GM18520 (cell line): ENCODE measurements around the gene GARIN5A.

Source experiments
- ATAC-seq: cut with Tn5 transposase; IDR thresholded peaks from one replicate; pipeline ENCODE4 v1.9.1; 2021; ENCODE audit not compliant: unreplicated experiment

GARIN5A gene

DNA sequence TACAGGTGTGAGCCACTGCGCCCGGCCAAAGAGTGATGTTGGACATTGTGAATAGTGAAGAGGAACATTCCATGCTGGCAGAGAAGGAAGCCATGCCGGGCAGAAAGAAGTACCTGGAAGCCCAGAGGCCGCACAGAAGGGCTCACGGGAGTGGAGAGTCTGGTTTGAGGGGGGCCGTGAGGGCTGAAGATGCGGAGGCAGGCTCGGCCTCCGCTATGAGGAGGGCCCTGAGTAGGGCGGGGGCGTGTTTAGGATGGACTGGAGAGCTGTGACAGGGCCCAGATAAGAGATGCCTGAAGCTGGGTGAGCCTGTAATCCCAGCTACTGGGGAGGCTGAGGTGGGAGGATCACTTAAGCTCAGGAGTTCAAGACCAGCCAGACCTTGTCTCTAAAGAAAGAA, 32.7 kb upstream of the GARIN5A start:
- no peak for ATAC-seq

DNA sequence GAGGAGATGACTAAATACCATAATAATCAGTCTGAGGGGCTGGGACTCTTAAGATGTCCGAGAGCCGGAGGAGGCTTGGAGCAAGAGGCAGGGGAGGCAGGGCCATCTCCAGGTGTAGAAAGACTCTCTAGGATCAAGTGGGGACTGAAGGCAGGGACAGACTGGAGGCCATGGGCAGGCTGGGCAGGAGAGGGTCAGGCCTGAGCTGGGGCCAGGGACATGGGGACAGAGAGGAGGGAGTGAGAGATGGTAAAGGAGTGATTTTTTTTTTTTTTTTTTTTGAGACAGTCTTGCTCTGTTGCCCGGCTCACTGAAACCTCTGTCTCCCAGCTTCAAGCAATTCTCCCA, 32.2 kb upstream of the GARIN5A start:
- ATAC-seq, result no peak

DNA sequence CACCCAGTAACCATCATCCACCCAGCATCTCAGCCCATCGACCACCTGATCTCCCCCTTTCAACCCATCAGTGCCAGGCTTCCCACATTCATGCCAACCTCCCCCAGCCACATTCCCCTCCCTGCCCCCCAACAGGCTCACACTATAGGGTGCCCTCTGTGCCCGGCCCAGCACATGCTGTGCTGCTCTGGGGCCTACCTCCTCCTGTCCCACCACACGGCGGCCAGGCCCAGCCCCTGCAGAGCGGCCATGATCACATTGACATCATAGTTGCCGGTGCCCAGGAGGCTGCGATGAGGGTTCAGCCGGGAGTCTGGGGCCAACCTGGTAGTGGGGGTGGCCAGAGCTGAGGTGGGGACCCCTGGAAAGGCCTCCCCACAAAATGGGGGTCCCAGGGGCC, 30.7 kb upstream of the GARIN5A start:
- ATAC-seq, result no peak

- no peak for ATAC-seq
Measured at GRCh38 chr19:50506700-50507099, 30.1 kb upstream of the GARIN5A start.

DNA sequence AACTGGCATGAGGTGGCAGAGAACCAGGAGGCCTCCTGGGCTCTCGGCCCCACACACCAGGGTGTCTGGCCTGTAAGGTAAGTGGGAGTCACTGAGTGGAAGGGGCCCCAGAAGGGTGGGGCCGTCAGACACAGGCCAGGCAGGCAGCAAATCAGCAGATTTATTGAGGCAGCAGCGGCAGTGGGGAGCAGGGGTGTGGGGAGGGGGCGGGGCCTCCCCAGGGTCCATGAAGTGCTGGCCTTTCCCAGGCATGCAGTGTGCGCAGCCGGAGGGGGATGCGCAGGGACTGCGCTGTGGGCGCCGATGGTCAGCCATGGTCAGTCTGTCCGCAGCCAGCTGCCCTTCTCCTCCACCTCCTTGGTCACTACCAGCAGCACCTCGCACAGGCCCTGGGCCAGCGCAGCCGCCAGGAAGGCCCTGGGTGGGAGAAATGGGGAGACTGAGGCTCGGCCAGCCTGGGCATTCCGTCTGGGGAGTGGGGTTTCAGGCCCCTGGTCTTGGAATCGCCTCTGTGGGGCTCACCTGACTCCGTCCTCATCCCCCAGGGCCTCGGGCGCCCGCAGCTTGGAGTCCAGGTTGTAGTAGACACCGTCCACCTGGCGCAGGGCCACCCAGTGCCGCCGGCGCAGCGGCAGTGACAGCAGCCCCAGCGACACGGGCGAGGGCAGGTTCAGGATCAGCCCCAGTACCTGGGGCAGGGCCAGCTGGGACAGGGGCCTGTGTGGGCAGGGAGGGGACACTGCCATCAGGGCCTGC, 29.4 kb upstream of the GARIN5A start:
- no peak for ATAC-seq

DNA sequence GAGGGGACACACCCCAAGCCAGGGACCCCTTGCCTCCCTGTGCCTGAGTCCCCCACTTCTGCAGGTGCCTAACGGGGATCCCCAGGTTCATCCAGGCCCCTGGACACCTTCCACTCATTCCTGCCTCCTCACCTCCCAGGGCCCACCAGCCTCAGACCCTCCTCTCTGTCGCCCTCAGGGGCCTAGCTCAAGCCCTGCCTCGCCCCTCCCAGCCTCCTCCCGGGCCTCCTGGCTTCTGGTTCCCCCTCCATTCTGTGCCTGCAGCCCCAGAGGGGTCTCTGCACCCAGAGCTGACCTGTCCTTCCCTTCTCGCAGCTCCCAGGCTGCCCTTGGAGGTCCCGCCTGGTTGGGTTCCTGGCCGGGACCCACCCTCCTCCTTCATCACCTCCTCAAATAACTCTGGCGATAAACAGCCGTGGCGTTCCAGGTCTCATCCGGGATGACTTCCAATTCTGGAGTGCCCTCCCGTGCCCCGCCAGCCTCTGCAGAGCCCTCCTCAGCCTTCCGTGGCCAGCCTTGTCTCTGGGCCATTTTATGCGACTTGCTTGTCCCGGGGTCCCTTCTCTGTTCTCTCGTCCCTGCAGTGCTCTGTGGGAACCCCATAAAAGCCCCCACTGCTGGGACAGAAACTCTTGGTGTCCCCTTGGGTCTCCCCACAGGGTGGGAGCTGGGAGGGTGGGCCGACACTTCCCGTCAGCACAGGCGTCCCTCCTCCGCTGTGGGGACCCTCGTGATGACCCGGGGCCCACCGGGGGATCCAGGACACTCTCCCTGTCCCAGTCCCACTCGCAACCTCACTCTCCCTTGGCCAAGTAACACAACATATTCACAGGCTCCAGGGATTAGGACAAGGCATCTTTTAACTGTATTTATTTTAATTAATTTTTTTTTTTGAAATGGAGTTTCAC, 25.2 kb upstream of the GARIN5A start:
- no peak for ATAC-seq

GRCh38 chr19:50501186-50501567, 24.5 kb upstream of the GARIN5A start:
- ATAC-seq, result no peak

DNA sequence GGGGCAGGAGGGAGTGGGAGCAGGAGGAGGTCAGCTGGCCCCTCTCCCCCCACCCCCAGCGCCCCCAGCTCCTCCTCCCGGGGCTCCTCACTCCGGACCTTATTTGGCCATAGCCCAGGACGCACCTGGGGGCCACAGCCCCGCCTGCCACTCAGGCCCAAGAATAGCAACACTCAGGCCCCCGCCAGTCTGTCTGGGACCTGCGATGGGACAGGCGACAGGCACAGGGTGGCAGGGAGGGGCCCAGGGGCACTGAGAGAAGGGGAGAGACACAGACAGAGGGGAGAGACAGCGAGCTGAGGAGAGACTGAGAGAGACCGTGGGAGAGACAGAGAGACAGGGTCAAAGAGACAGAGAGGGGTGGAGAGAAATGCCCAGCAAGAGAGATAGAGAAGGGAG, 24.1 kb upstream of the GARIN5A start:
- no peak for ATAC-seq

DNA sequence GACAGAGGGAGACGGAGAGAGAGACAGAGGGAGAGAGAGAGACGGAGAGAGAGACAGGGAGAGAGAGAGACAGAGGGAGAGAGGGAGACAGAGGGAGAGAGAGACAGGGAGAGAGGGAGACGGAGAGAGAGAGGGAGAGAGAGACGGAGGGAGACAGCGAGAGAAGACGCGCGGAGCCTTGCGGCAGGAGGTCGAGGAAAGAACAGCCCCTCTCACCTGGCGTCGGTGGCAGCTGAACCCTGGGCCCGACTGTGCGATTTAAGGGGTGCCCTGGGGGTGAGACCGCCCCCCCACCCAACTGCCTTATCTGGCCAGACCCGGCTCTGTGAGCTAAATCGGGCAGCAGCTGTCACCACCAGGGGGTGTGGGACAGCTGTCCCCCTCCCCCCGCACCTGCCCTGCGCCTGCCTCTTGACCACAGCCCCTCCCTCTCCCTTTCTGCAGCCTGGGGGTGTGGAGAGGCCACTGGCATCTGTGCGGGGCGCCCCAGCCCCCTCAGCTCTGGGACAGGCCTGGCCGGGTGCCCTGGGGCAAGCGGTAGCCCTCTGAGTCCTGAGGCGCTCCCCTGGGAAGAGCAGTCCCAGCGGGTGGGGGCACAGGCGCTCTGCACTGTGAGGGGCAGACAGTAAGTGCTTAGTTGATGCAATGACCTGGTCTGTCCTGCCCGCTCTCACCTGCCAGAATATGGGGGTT, 23.6 kb upstream of the GARIN5A start:
- ATAC-seq, result no peak

- no peak for ATAC-seq
Measured at GRCh38 chr19:50498219-50499056, 21.8 kb upstream of the GARIN5A start.

- no peak for ATAC-seq
Measured at GRCh38 chr19:50497022-50497405, 20.4 kb upstream of the GARIN5A start.

- no peak for ATAC-seq
Measured at GRCh38 chr19:50496189-50497021, 19.8 kb upstream of the GARIN5A start.

GRCh38 chr19:50495020-50495531, 18.4 kb upstream of the GARIN5A start:
- no peak for ATAC-seq

- ATAC-seq, result no peak
Measured at GRCh38 chr19:50494186-50495019, 17.8 kb upstream of the GARIN5A start.

- ATAC-seq, result no peak
Measured at GRCh38 chr19:50493171-50493570, 16.5 kb upstream of the GARIN5A start.

- ATAC-seq, result no peak
Measured at GRCh38 chr19:50492303-50493052, 15.8 kb upstream of the GARIN5A start.

GRCh38 chr19:50490991-50491472, 14.4 kb upstream of the GARIN5A start:
- no peak for ATAC-seq

DNA sequence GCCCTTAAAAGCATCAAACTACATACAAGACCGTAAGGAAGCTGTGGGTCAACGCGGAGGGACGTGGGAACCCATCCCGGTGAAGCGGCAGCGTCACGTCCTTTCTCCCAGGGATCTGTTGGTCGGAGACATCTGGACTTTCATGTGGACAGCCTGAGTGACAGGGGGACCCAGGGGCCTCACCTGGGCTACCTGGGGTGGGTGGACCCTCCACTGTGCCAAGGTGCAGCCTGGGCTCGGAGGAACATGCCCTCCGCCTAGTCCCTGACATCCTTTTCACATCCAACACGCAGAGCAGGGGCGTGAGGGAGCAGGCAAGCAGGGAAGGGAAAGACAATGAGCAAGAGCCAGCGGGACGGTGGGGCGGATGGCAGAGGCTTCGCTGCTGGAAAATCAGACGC, 13.8 kb upstream of the GARIN5A start:
- ATAC-seq, result no peak
